Bronchus fibroblast of lung (primary cell): ENCODE data around the gene FXYD2. TPM values are rescaled to one million over a fixed set of nuclear protein-coding genes. Genes with fewer than 3 reads are reported as not detected.

Experiments used
- total RNA-seq: library from RNA; depleted of rRNA; stranded (reverse); fragments of >200 nt; gene quantifications from 2 replicates; pipeline ENCODE4 v1.2.3, GENCODE V29; 2015

The FXYD2 gene
- 0.15 and 0.34 TPM in 2 replicates for total RNA-seq

DNA sequence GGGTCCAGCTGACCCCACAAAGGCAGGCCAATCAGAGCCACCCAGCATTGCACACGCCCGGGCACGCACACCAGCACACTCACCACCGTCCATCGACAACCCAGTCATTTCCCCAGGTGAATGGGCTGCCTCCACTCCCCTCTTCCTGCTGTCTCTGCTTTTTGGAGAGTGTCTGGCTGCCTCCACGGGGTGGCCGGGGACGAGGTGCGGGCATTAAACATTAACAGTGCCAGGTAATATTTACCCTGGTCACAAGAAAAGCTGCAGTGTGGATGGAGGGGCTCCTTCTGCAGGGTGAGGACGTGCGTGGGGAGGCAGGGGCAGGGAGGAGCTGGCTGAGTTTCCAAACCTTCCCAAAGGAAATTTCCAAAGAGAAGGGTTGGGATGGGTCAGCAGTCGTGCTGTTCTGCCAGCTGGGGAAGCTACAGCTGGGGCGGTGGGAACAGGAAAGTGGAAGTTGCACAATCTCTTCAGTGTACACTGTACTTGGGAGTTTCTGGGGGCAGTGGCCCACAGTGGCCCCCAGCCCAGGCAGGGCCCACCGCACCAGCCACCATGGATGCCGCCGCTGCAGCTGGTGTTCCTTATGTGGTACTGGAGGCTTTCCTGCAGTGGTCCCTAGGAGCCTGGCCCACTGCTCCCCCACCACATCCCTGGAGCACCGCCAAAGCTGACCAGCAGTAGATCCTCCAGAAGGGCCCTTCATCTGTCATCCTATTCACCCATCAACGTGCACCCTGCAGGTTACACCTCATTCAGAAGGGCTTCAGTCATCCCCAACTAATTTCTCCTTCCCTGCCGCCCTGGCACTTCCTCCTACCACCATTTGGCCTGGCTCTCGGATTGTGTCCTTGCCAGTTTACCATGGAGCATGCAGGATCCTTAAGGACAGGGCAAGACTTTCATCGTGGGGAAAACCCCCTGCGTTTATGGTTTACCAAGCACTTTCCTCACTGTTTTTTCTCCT, at the start of gene FXYD2:
Gene FXYD2, minus strand, starts transcription at position 174 of the 967 bp plus-strand sequence. Its CDS starts 66 bp downstream, at position 108.

GRCh38 chr11:117796872-117797529, 27.5 kb downstream of the FXYD2 start, which contains the start of gene DSCAML1:
Gene DSCAML1 (minus strand): TSS chr11:117797216. CDS start chr11:117797079, 137 bp downstream.

Other genes with a start within 250 kb of the FXYD2 start
- gene DSCAML1, start 27.5 kb downstream of the FXYD2 start, total RNA-seq: not detected in 2 replicates
- 22.5 and 27.8 TPM in 2 replicates for gene FXYD6, start 51.9 kb upstream of the FXYD2 start, total RNA-seq
- not detected in 2 replicates for gene TMPRSS13, start 104.7 kb upstream of the FXYD2 start, total RNA-seq
- not detected in 2 replicates for gene IL10RA, start 161.7 kb upstream of the FXYD2 start, total RNA-seq